Ascending aorta (tissue), 2 donors: Measurements from ENCODE around the gene PEAK1. TPM values are rescaled to one million over a fixed set of nuclear protein-coding genes. Genes with fewer than 3 reads are reported as not detected.

Experiments
- DNase-seq, 2 donors: peaks; one replicate each; pipeline ENCODE4 v3.0.0-alpha.2; 2019; ENCODE audit warnings: low spot score in 2 of 2
- H3K27ac ChIP-seq, 2 donors: fragments of 200-600 bp; sonication (generic); one replicate each; pipeline ENCODE4 v1.5.1; 2016 to 2017; ENCODE audit warnings: mild to moderate bottlenecking in 1 of 2
- H3K27me3 ChIP-seq: fragments of 200-600 bp; sonication (generic); one replicate; pipeline ENCODE4 v1.5.1; 2017
- H3K36me3 ChIP-seq, 2 donors: fragments of 200-600 bp; sonication (generic); one replicate each; pipeline ENCODE4 v1.5.1; 2016
- H3K4me1 ChIP-seq, 2 donors: fragments of 200-600 bp; sonication (generic); one replicate each; pipeline ENCODE4 v1.5.1; 2016 to 2017; ENCODE audit warnings: mild to moderate bottlenecking in 1 of 2
- H3K4me3 ChIP-seq, 2 donors: fragments of 200-600 bp; sonication (generic); one replicate each; pipeline ENCODE4 v1.5.1; 2016 to 2017; ENCODE audit warnings: mild to moderate bottlenecking in 1 of 2
- H3K9me3 ChIP-seq, 2 donors: fragments of 200-600 bp; sonication (generic); one replicate each; pipeline ENCODE4 v1.5.1; 2016
- intact Hi-C: fragments of 100-400 bp; cut with DNase I; formaldehyde crosslinking; loops from one replicate; pipeline ENCODE4 v1.15.1; 2023
- total RNA-seq: library from RNA; depleted of rRNA; stranded (reverse); fragments of >200 nt; gene quantifications from one replicate; pipeline ENCODE4 v1.1.0, GENCODE V29; 2016
- TF ChIP-seq, protein P1 (sequence below), 3 experiments: fragments of 200-600 bp in 2 of 3; fragments of 450-650 bp in 1 of 3; sonication (generic) in 2 of 3; IDR thresholded peaks; one replicate each; pipeline ENCODE4 v1.5.1; 2016 to 2019; ENCODE audit warnings: antibody characterized with exemption in 3 of 3, mild to moderate bottlenecking in 1 of 3, moderate library complexity in 1 of 3

PEAK1 gene
- total RNA-seq, 1 donor from 2014 or later = 53.7 TPM

DNA sequence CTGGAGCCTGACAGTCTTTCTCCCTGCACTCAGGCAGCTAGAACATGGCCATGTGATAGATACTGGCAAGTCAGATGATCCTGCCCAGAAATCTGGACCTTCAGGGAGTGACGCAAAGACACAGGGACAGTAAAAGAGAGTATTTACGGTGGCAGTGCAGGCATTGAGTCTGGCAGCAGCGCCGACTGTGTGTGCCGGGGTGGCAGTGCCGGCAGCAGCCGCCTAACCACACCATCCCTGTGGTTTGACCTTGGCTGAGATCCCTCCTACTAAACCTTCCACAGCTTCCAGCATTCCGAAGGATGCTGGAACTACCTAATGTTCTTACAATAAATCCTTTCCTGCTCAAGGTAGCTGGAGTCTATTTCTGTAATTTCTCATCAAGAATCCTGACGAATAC lies 344.4 kb downstream of the PEAK1 start:
- intact Hi-C loops = no loop called here
- no peak overlapping the region for H3K4me3 ChIP-seq
- TF ChIP-seq, protein P1, sequence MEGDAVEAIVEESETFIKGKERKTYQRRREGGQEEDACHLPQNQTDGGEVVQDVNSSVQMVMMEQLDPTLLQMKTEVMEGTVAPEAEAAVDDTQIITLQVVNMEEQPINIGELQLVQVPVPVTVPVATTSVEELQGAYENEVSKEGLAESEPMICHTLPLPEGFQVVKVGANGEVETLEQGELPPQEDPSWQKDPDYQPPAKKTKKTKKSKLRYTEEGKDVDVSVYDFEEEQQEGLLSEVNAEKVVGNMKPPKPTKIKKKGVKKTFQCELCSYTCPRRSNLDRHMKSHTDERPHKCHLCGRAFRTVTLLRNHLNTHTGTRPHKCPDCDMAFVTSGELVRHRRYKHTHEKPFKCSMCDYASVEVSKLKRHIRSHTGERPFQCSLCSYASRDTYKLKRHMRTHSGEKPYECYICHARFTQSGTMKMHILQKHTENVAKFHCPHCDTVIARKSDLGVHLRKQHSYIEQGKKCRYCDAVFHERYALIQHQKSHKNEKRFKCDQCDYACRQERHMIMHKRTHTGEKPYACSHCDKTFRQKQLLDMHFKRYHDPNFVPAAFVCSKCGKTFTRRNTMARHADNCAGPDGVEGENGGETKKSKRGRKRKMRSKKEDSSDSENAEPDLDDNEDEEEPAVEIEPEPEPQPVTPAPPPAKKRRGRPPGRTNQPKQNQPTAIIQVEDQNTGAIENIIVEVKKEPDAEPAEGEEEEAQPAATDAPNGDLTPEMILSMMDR (IDR thresholded peaks at IDR 0.05) = no peak
- no peaks in the 10 kb centered on the region for H3K27me3 ChIP-seq
- no peak for DNase-seq
- H3K4me1 ChIP-seq = peaks cover 0 to 4% of the 10 kb centered on the region in 2 donors
- H3K27ac ChIP-seq = no peak overlapping the region
- no peaks in the 10 kb centered on the region for H3K36me3 ChIP-seq
- H3K9me3 ChIP-seq = no peaks in the 10 kb centered on the region

DNA sequence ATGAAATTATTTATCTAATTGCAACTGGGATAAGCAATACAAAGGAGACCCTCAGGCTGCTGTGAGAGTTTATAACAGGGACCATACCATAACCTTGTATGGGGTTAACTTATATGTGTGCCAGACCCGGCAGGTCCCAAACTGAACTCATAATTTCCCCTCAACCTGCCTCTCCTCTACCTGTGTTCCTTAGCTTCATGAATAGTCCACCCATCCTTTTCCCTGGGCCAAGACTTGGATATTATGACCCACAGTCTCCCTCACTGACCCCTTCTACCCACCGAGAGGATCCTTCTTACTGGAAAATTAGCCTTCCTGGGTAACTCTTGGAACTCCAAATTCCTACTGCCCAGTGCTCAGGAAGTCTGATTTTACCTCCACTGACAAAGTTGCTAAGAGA lies 345.6 kb downstream of the PEAK1 start:
- no peak for DNase-seq
- intact Hi-C loops = no loop called here

DNA sequence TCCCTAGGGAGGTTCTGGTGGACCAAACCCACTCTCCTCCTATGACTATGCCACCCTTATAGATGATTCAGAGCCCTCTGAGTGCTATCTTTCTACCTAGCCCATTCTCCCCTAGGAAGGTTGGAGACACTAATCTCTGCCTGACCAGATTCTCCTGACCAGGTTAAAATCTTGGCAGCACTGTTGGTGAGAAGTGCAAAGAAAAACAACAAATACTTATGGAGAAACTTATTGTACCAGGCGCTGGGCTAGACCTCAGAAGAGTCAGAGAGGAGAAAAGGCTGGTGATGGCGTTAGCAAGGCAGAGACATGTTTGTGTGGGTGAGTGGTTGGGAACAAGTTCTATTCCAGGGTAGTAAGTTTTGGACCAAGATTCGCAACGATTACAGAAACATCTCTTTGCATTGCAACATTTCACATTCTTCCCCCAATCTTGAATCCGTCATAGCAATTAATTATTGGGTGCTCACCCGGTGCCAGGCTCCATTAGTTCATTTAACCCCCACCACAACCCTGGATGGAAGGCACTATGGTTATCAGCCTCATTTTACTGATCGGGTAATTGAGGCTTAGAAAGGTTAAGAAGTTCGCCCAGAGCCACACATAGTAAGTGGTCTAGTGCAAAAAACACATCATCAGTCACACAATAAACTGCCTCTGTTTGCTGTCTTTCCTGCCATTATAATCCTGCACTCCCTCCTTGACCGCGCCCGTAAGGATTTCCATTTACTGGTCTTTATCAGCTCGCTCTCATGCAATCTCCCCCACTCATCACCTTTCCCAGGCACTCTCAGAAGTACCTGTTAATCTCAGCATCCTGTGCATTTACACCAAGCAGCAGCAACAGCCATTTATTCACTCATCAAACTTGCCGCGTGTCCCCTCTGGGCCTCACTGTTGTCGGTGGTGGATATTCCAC lies 348.3 kb downstream of the PEAK1 start:
- peak overlapping the region; percentile 88 to 93 for H3K4me3 ChIP-seq

More for the DNA sequence above, 345.6 kb downstream of the PEAK1 start:
- no peaks in the 10 kb centered on the region for H3K27me3 ChIP-seq
- H3K4me1 ChIP-seq = peaks cover 0 to 9% of the 10 kb centered on the region in 2 donors
- no peak overlapping the region for H3K27ac ChIP-seq
- no peaks in the 10 kb centered on the region for H3K9me3 ChIP-seq
- H3K4me3 ChIP-seq = no peak overlapping the region
- TF ChIP-seq, protein P1 (IDR thresholded peaks at IDR 0.05) = no peak
- H3K36me3 ChIP-seq = no peaks in the 10 kb centered on the region

DNA sequence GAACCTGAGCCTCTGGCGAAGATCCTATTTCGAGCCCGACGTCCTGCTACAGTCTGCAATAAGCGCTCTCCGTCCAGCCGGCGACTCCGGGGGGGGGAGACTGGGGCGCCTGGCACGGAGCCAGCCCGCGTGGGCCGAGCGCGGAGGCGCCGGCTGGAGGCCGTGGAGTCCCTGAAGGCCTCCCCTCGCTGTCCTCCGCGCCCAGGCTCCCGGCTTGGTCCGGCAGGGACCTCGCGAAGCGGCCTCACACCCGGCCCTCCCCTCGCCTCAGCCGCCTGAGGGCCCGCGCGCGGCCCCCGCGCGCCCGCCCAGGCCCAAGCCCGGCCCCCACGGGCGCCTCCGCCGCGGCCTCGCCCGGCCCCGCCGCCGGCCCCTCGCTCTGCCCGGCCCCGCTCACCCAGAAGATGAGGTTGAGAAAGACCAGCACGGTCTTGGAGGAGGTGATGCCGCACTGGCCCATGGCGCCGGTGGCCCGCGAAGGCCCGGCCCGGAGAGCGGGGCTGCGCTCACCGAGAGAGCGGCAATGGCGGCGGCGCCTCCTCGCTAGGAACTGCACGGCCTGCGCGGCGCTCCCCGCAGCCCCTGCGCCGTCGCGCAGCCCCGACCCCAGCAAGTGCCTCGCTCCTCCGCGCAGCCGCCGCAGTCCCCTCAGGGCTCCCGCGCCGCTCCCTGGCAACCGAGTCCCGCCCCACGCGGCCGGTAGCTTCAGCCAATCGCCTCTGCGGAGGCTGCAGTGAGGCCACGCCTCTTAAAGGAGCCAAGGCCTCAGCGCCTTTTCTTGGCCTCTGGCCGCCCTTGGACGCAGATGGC lies 349.2 kb downstream of the PEAK1 start, which contains the start of gene TSPAN3:
Gene TSPAN3, minus strand, starts transcription at position 615 of the 810 bp plus-strand sequence. Its CDS starts 155 bp downstream, at position 460.
- no peaks in the 10 kb centered on the region for H3K27me3 ChIP-seq
- no peaks in the 10 kb centered on the region for H3K36me3 ChIP-seq
- TF ChIP-seq, protein P1 (IDR thresholded peaks at IDR 0.05) = no peak
- peak within 1 kb of the TSS; percentile 87 to 95 for H3K27ac ChIP-seq
- H3K9me3 ChIP-seq = no peaks in the 10 kb centered on the region
- peak; percentile 65 to 96 for DNase-seq
- intact Hi-C loops = loop anchor here (1.0 kb wide), 2 partner anchors 13 to 139 kb away; partner anchors contain the start of gene RCN2
- H3K4me1 ChIP-seq = peaks cover 3 to 17% of the 10 kb centered on the region in 2 donors
- H3K4me3 ChIP-seq = peak within 1 kb of the TSS; percentile 88 to 93

More for the DNA sequence above, 348.3 kb downstream of the PEAK1 start:
- H3K36me3 ChIP-seq = no peaks in the 10 kb centered on the region
- DNase-seq = no peak
- H3K4me1 ChIP-seq = peaks cover 3 to 17% of the 10 kb centered on the region in 2 donors
- H3K9me3 ChIP-seq = no peaks in the 10 kb centered on the region
- peak overlapping the region; percentile 87 to 95 for H3K27ac ChIP-seq
- TF ChIP-seq, protein P1 (IDR thresholded peaks at IDR 0.05) = no peak
- no peaks in the 10 kb centered on the region for H3K27me3 ChIP-seq
- intact Hi-C loops = loop anchor here (1.0 kb wide), 2 partner anchors 12 to 140 kb away; partner anchors contain the start of gene RCN2

DNA sequence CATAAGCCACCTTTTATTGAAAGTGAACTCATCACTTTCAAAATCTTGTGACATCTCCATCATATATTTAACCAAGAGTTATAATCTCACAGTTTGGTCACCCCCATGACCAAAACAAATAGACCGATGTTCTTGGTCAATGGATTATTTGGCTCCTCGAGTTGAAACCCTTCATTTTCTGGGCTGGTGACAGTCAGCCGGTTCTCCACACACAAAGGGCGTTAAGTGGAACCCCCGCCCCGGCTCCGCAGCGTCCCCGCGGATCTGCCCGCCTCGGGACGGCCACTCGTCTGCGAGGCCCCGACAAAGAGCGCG lies 349.8 kb downstream of the PEAK1 start:
- intact Hi-C loops = no loop called here
- no peaks in the 10 kb centered on the region for H3K36me3 ChIP-seq
- peak overlapping the region; percentile 88 to 93 for H3K4me3 ChIP-seq
- peak overlapping the region; percentile 87 to 95 for H3K27ac ChIP-seq
- TF ChIP-seq, protein P1 (IDR thresholded peaks at IDR 0.05) = no peak
- no peaks in the 10 kb centered on the region for H3K27me3 ChIP-seq
- peak in 1 of 2 donors; percentile 82 for DNase-seq
- peaks cover 3 to 17% of the 10 kb centered on the region in 2 donors for H3K4me1 ChIP-seq
- H3K9me3 ChIP-seq = no peaks in the 10 kb centered on the region
